Keratinocyte (primary cell): ENCODE data around the gene NCOR1. TPM values are rescaled to one million over a fixed set of nuclear protein-coding genes. Genes with fewer than 3 reads are reported as not detected.

ENCODE experiments used
- DNase-seq: peaks from one replicate; pipeline ENCODE4 v3.0.0-alpha.2; 2011; ENCODE audit warnings: low read depth, missing footprints, low spot score
- FAIRE-seq: peaks from 2 replicates; lab custom pipeline; 2011; peaks lifted over from hg19 to GRCh38; lab: Jason Lieb, UNC
- H2AFZ ChIP-seq: 2 replicates; pipeline ENCODE4 v1.6.0; 2012; ENCODE audit warnings: low read length, control low read depth, inconsistent platforms; ENCODE audit not compliant: control insufficient read depth
- H3K27ac ChIP-seq: 2 replicates; pipeline ENCODE4 v1.5.1; 2011; ENCODE audit warnings: low read length; ENCODE audit not compliant: control insufficient read depth, insufficient read depth
- H3K27me3 ChIP-seq: 3 replicates; pipeline ENCODE4 v1.6.0; 2011; ENCODE audit warnings: low read length; ENCODE audit not compliant: control insufficient read depth, insufficient read depth; ENCODE audit errors: extremely low read depth
- H3K36me3 ChIP-seq, 2 experiments: 2 replicates in 1 of 2; 3 replicates in 1 of 2; pipeline ENCODE4 v1.5.1; 2011; ENCODE audit warnings: low read length in 2 of 2, mild to moderate bottlenecking in 1 of 2; ENCODE audit not compliant: control insufficient read depth in 2 of 2, insufficient read depth in 2 of 2; ENCODE audit errors: extremely low read depth in 1 of 2
- H3K4me1 ChIP-seq: 3 replicates; pipeline ENCODE4 v1.5.1; 2011; ENCODE audit warnings: low read length; ENCODE audit not compliant: control insufficient read depth, insufficient read depth; ENCODE audit errors: extremely low read depth
- H3K4me2 ChIP-seq: 3 replicates; pipeline ENCODE4 v1.6.0; 2011; ENCODE audit warnings: low read depth, low read length; ENCODE audit not compliant: control insufficient read depth, insufficient read depth; ENCODE audit errors: extremely low read depth
- H3K4me3 ChIP-seq, 3 experiments: fragments of 200-600 bp in 1 of 3; sonication (generic) in 1 of 3; 2 replicates in 2 of 3; 3 replicates in 1 of 3; pipeline ENCODE4 v1.5.1; 2011 to 2016; ENCODE audit warnings: low read length in 3 of 3, mild to moderate bottlenecking in 3 of 3, control low read depth in 2 of 3, inconsistent platforms in 1 of 3, low read depth in 1 of 3, mixed read lengths in 1 of 3, mixed run types in 1 of 3, moderate library complexity in 1 of 3; ENCODE audit not compliant: control insufficient read depth in 2 of 3, insufficient read depth in 2 of 3; ENCODE audit errors: extremely low read depth in 1 of 3
- H3K79me2 ChIP-seq: 2 replicates; pipeline ENCODE4 v1.6.0; 2012; ENCODE audit warnings: low read length; ENCODE audit not compliant: control insufficient read depth, insufficient read depth
- H3K9ac ChIP-seq: 3 replicates; pipeline ENCODE4 v1.6.0; 2011; ENCODE audit warnings: low read length; ENCODE audit not compliant: control insufficient read depth, insufficient read depth; ENCODE audit errors: extremely low read depth
- H3K9me1 ChIP-seq: 3 replicates; pipeline ENCODE4 v1.6.0; 2011; ENCODE audit warnings: low read length; ENCODE audit not compliant: control insufficient read depth, insufficient read depth; ENCODE audit errors: extremely low read depth
- H3K9me3 ChIP-seq: 2 replicates; pipeline ENCODE4 v1.5.1; 2012; ENCODE audit warnings: low read depth, low read length; ENCODE audit not compliant: control insufficient read depth
- H4K20me1 ChIP-seq: 3 replicates; pipeline ENCODE4 v1.6.0; 2011; ENCODE audit warnings: low read length; ENCODE audit not compliant: control insufficient read depth, insufficient read depth; ENCODE audit errors: extremely low read depth
- CTCF ChIP-seq, 3 experiments: IDR thresholded peaks in 1 of 3; conservative IDR thresholded peaks in 1 of 3; optimal IDR thresholded peaks in 1 of 3; 2 replicates in 2 of 3; 3 replicates in 1 of 3; pipeline versions ENCODE3 to v1.5.1; 2011; ENCODE audit warnings: low read length in 3 of 3, mild to moderate bottlenecking in 3 of 3, moderate library complexity in 2 of 3, control low read depth in 1 of 3, inconsistent platforms in 1 of 3; ENCODE audit not compliant: insufficient read depth in 2 of 3; ENCODE audit errors: extremely low read depth in 1 of 3
- EZH2 ChIP-seq: IDR thresholded peaks from one replicate; pipeline ENCODE4 v1.6.1; 2012; ENCODE audit warnings: inconsistent platforms, mild to moderate bottlenecking, low read length, moderate library complexity
- dilution Hi-C: fragments of 300-500 bp; cut with MboI; formaldehyde crosslinking; loops from one replicate; pipeline ENCODE4 v1.7.0; 2020; ENCODE audit warnings: low sequenced_read_pairs; ENCODE audit not compliant: extremely low pct_ligation_motif_present
- polyA plus RNA-seq, 5 experiments: library from polyadenylated mRNA; depleted of rRNA in 3 of 5; stranded (reverse) in 3 of 5; stranded (forward) in 1 of 5; unstranded in 1 of 5; fragments of >200 nt; gene quantifications; 1 replicate in 1 of 5; 2 replicates in 3 of 5; 3 replicates in 1 of 5; pipeline versions ENCODE4 v1.2.1 to v1.2.3, GENCODE V29; 2011 to 2012; ENCODE audit warnings: missing spikeins in 2 of 5, low read depth in 1 of 5, low replicate concordance in 1 of 5

Gene NCOR1
- polyA plus RNA-seq, 1 donor (not counting 4 experiments of a cell fraction or from before 2014, with no cell fraction given) = 59.8 TPM

GRCh38 chr17:16243385-16243784 lies 28.1 kb upstream of the NCOR1 start:
- Histone ChIP-seq H3K9ac (no peak overlapping the region), H3K27ac (no peak overlapping the region), H3K27me3 (no peaks in the 10 kb centered on the region), H3K36me3 (no peaks in the 10 kb centered on the region), H3K9me1 (no peaks in the 10 kb centered on the region), H4K20me1 (no peaks in the 10 kb centered on the region), H3K79me2 (no peaks in the 10 kb centered on the region), H3K4me2 (no peak overlapping the region), H3K4me3 (no peak overlapping the region), H3K9me3 (no peaks in the 10 kb centered on the region), H2AFZ (no peak overlapping the region), H3K4me1 (no peaks in the 10 kb centered on the region)
- TF ChIP-seq EZH2 = no peak
- dilution Hi-C loops = no loop called here
- no peak for DNase-seq
- no peak for FAIRE-seq

- H3K27me3 ChIP-seq = no peaks in the 10 kb centered on the region
- FAIRE-seq (no peak), DNase-seq (no peak)
- H3K9me3 ChIP-seq = no peaks in the 10 kb centered on the region
- no peaks in the 10 kb centered on the region for H3K4me1 ChIP-seq
- H3K9me1 ChIP-seq = no peaks in the 10 kb centered on the region
- no peak for TF ChIP-seq EZH2
- no peak for TF ChIP-seq CTCF (optimal IDR thresholded peaks at IDR 0.05 in 1 of 3, IDR thresholded peaks at IDR 0.05 in 1 of 3, conservative IDR thresholded peaks at IDR 0.05 in 1 of 3; ENCODE audit: extremely low read depth in 1 of 3, insufficient read depth in 2 of 3, low read length in 3 of 3)
- no peaks in the 10 kb centered on the region for H4K20me1 ChIP-seq
- H3K4me3 ChIP-seq = no peak overlapping the region
- no peak overlapping the region for H2AFZ ChIP-seq
- dilution Hi-C loops = no loop called here
- no peaks in the 10 kb centered on the region for H3K79me2 ChIP-seq
- H3K36me3 ChIP-seq = no peaks in the 10 kb centered on the region
- H3K27ac ChIP-seq = no peak overlapping the region
- H3K9ac ChIP-seq = no peak overlapping the region
- H3K4me2 ChIP-seq = no peak overlapping the region
Measured at GRCh38 chr17:16241906-16242399, 26.6 kb upstream of the NCOR1 start.

DNA sequence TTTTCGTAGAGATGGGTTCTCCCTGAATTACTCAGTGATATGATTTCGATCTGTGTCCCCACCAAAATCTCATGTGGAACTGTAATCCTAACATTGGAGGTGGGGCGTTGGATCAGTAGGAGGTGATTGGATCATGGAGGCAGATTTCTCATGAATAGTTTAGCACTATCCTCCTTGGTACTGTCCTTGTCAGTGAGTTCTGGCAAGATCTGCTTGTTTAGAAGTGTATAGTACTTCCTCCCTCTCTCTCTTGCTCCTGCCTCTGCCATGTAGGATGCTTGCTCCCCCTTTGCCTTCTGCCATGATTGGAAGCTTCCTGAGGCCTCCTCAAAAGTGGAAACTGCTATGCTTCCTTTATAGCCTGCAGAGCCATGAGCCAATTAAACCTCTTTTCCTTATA lies 24.6 kb upstream of the NCOR1 start:
- Histone ChIP-seq H3K4me2 (no peak overlapping the region), H3K27ac (no peak overlapping the region), H3K9me1 (no peaks in the 10 kb centered on the region), H3K9me3 (no peaks in the 10 kb centered on the region), H4K20me1 (no peaks in the 10 kb centered on the region), H3K36me3 (peaks cover 0 to 1% of the 10 kb centered on the region in 2 experiments), H3K9ac (no peak overlapping the region), H3K79me2 (no peaks in the 10 kb centered on the region), H3K27me3 (no peaks in the 10 kb centered on the region), H2AFZ (no peak overlapping the region), H3K4me3 (no peak overlapping the region), H3K4me1 (no peaks in the 10 kb centered on the region)
- dilution Hi-C loops = no loop called here
- FAIRE-seq = no peak
- TF ChIP-seq CTCF (optimal IDR thresholded peaks at IDR 0.05 in 1 of 3, IDR thresholded peaks at IDR 0.05 in 1 of 3, conservative IDR thresholded peaks at IDR 0.05 in 1 of 3; ENCODE audit: extremely low read depth in 1 of 3, insufficient read depth in 2 of 3, low read length in 3 of 3) (no peak), EZH2 (no peak)
- DNase-seq = no peak
